Measurements from ENCODE around the gene IDH3G. TPM values are rescaled to one million over a fixed set of nuclear protein-coding genes. Genes with fewer than 3 reads are reported as not detected.
"Not testable (repeated sequence)": the region's sequence is repeated elsewhere in the genome, so short reads cannot be mapped to it uniquely, and the experiment has no call there.

Gene IDH3G
- polyA plus RNA-seq, 1 donor from 2014 or later = 104 TPM

DNA sequence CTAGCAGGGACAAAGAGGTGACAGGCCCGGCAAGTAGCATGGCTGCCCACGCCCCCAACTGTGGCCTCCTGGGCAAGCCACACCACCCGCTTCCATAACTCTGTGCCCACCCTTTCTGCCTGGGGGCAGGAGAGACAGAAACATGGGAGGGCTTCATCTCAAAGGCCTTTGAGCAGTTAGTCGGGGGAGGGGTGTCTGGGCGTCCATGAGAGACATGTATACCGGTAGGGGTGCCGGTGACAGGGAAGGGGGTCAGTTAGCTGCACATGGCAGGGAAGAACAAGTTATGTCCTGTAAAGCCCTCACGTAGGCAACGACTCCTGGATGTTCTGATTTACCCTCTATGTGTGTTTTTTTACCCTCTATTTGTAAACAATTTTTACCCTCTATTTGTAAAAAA is 26.9 kb upstream of the IDH3G start:
- Mint-ChIP-seq H3K36me3 (peaks cover 1% of the 10 kb centered on the region), H3K27ac (no peak overlapping the region), H3K27me3 (peaks cover 54% of the 10 kb centered on the region), H3K4me1 (peaks cover 0 to 15% (median 6%) of the 10 kb centered on the region in 3 donors), H3K4me3 (no peak overlapping the region), H3K9me3 (no peaks in the 10 kb centered on the region)

DNA sequence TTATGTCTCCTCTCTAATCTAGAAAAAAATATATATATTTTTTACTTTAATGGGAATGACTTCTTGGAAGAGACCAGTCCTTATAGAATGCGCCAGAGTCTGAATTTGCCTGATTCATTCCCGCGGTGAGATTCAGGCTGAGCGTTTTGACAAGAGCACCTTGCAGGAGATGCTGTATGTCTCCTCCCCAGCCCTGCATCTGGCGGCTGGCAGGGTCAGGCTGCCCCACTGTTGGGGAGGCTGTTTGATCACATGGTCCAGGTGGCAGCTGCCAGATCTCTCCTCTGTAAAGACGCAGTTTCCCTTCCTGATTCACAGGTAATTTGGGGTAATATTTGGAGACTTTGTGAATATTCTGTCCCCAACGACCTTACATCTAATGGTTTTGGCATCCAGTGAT is 26.4 kb upstream of the IDH3G start:
- no peak overlapping the region for H3K27ac Mint-ChIP-seq
- H3K27me3 Mint-ChIP-seq = peaks cover 53% of the 10 kb centered on the region
- peaks cover 0 to 15% (median 6%) of the 10 kb centered on the region in 3 donors for H3K4me1 Mint-ChIP-seq
- H3K36me3 Mint-ChIP-seq = peaks cover 1% of the 10 kb centered on the region
- H3K4me3 Mint-ChIP-seq = peak overlapping the region in 1 of 4 donors; percentile 43
- no peaks in the 10 kb centered on the region for H3K9me3 Mint-ChIP-seq

DNA sequence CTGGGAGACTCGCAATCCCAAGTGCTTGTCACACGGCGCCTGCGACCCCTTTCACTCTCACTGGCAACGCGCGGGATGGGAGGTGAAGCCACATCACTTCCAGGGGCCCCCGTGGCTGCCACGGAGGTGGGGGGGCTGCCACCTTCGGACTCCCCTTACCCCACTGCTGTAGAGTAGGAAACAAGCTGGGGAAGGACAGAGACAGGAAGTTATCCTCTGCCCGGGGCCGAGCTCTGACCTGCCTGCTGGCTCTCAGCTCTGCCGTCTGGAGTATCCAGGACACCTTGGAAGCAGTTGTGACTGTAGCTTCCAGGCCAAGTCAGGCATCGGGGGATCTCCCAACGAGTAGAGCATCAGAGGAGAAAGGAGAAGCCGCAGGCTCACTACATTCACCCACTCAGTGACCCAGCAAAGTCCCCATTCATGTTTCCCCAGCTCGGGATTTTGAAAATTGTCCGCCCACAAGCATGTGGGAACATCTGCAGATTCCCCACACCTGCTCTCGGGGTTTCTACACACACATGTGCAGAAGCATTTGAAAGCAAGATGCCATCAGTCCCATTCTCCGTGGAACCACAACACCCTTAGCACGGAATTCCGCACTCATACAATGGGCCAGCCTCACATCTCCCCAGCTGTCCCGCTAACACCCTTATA is 25.3 kb upstream of the IDH3G start:
- Mint-ChIP-seq H3K36me3 (peaks cover 1% of the 10 kb centered on the region), H3K27me3 (peaks cover 52% of the 10 kb centered on the region), H3K9me3 (no peaks in the 10 kb centered on the region), H3K4me3 (no peak overlapping the region), H3K4me1 (peaks cover 0 to 17% (median 8%) of the 10 kb centered on the region in 3 donors), H3K27ac (no peak overlapping the region)

DNA sequence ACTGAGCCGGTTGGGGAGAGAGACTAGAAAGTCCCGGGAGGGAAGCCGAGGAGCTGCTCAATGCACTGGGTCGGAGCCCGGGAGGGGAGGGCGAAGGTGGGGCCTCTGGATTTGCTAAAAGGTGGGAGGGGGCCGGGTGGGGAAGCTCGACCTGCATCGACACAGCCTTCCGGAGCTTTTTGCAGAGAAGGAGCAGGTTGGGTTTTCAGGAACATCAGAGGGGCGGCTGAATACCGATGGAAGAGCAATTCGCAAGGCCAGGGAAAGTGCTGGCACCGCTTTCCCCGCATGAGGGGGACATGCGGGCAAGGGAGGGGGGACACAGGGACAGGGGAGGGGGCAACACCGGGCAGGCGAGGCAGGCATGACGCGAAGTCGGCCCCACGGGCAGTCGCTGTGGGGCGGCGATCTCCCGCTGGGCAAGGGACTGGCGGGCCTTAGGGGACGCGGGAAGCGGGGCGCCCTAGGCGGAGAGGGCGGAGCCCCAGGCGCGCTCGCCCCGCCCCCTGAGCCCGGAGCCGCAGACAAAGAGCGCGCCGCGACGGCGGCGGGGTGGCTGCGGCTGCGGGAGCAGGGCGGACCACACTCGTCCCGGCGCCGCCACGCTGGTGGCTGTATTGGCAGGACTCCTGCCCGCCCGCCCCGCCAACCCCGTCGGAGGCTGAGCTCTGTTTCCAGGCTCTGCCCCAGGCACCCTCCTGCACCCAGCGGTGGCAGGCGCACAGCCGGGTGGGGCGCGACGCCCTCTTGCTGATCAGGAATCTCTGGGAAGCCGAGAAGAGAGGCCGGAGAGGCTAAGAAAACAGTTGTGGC is 24.6 kb upstream of the IDH3G start:
- H3K27ac Mint-ChIP-seq = peak overlapping the region in 1 of 3 donors; percentile 59
- H3K36me3 Mint-ChIP-seq = peaks cover 1% of the 10 kb centered on the region
- H3K4me1 Mint-ChIP-seq = peaks cover 0 to 17% (median 9%) of the 10 kb centered on the region in 3 donors
- H3K27me3 Mint-ChIP-seq = peaks cover 47% of the 10 kb centered on the region
- peak overlapping the region in 2 of 4 donors; percentile 34 to 76 for H3K4me3 Mint-ChIP-seq
- no peaks in the 10 kb centered on the region for H3K9me3 Mint-ChIP-seq

DNA sequence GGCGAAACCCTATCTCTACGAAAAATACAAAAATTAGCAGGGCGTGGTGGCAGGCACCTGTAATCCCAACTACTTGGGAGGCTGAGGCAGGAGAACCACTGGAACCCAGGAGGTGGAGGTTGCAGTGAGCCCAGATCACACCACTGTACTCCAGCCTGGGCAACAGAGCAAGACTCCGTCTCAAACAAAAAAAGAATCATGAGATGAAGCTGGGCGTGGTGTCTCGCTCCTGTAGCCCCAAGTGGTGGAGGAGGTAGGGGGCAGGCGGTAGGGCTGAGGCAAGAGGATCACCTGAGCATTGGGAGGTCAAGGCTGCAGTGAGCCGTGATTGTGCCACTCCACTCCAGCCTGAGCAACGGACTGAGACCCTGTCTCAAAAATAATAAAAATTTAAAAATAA is 23.9 kb upstream of the IDH3G start:
- not testable (repeated sequence) for H3K9me3 Mint-ChIP-seq

DNA sequence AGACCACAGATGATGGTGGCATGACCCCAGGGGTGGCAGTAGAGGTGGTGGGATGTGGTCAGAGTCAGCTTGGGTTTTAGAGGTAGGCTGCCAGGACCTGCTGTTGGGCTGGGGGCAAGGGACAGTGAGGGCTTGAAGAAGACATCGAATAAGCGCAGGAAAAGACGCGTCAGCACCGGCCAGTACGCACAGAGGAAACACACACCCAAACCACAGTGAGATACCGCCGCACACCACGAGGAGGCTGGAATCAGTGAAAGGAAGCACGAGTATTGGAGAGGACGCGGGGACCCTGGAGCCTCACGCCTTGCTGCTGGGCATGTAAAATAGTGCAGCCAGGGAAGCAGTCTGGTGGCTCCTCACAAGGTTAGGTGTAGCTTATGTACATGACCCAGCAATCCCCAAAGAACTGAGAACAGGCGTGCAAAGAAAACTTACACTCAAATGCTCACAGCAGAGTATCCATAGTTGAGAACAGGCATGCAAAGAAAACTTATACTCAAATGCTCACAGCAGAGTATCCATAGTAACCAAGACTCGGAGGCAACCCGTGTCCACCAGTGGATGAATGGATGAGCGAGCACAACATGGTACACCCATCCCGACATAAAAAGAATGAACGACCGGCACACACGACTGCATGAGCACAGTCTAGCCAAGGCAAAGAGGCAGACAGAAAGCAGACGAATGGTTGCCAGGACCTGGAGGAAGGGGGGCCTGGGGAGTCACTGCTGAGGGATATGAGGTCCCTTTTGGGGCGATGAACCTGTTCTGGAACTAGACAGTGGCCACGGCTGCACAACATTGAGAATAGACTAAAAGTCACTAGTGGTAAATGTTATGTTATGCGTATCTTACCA is 22.9 kb upstream of the IDH3G start:
- Mint-ChIP-seq H3K4me1 (peaks cover 0 to 11% (median 3%) of the 10 kb centered on the region in 3 donors), H3K9me3 (no peaks in the 10 kb centered on the region), H3K4me3 (no peak overlapping the region), H3K27me3 (peaks cover 48% of the 10 kb centered on the region), H3K27ac (peak overlapping the region in 2 of 3 donors; percentile 54 to 88), H3K36me3 (peaks cover 4% of the 10 kb centered on the region)

More for the DNA sequence above, 23.9 kb upstream of the IDH3G start:
- Mint-ChIP-seq H3K4me3 (peak overlapping the region in 1 of 4 donors; percentile 63), H3K27ac (peak overlapping the region in 1 of 3 donors; percentile 59), H3K4me1 (peaks cover 0 to 17% (median 9%) of the 10 kb centered on the region in 3 donors), H3K27me3 (peaks cover 46% of the 10 kb centered on the region)
- not testable (repeated sequence) for H3K36me3 Mint-ChIP-seq

DNA sequence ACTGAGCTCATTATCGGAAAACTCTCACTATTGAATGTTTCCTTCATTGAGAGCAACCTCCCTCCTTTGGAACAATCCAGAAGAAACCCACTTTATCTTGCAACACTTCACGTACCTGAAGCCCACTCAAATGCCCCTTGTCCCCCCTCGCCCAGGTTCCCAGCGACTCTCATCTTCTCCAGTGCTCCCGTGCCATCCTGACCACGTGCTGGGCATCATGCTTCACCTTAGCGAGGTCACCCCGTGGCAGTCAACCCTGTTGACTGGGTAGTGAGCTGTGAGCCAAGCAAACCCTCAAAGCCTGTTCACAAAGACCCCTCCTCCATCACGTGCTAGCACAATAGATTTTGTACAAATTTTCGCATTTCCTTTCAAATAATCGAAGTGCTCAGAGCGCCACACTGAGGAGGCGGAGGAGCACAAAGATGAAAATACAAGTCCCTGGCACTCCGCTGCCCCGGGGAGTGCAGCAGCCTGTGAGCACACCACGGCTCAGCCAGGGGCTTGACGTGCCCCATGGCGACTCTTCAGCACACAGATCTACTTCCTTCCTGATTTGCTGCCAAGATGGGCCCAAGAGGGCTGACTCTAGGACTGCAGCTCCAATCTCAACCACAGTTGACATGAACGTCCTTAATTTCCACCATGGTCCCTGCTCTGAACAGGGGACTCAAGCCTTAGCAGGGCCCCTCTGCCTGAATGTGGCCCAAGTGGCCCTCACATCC is 20.6 kb upstream of the IDH3G start:
- Mint-ChIP-seq H3K36me3 (peaks cover 3% of the 10 kb centered on the region), H3K27ac (no peak overlapping the region), H3K4me1 (peaks cover 0 to 7% (median 3%) of the 10 kb centered on the region in 3 donors), H3K9me3 (no peaks in the 10 kb centered on the region), H3K27me3 (peaks cover 43% of the 10 kb centered on the region), H3K4me3 (peak overlapping the region in 1 of 4 donors; percentile 23)

DNA sequence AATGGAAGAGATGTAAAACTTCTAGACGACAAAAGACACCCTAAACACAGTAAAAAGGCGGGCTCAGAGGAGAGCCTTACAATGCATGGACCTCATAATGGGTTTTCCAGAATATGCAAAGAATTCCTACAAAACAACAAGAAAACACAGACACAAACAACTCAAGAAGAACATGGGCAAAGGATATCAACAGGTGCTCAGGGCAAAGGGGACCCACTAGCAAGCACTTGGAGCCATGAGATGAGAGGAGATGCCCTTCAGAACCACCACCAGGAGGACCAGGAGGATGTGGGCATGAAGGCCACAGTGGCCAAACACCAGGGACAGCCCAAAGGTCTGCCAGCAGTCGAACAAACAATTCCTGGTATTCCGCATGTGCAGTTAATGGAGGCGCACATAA is 19.0 kb upstream of the IDH3G start:
- Mint-ChIP-seq H3K27ac (no peak overlapping the region), H3K4me3 (no peak overlapping the region), H3K4me1 (peaks cover 0 to 7% (median 3%) of the 10 kb centered on the region in 3 donors), H3K36me3 (peaks cover 3% of the 10 kb centered on the region), H3K9me3 (no peaks in the 10 kb centered on the region), H3K27me3 (peaks cover 35% of the 10 kb centered on the region)

DNA sequence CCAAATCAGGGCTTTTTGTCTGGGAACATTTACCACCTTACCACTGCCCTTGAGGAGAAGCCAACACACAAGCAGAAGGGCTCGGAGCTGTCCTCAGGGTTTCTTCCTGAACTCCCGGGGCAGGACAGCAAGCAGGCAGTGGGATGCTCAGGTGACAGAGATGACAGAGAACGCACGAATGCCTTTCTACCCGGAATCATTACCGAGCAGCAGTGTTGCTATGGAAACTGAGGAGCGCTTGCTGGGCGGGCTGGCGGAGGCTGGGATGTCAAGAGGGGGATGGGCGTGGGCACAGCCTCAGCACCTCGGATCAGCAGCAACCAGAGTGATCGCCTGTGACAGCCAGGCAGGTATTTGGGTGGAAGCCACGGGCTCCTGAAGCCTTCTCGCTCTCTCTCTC is 18.0 kb upstream of the IDH3G start:
- Mint-ChIP-seq H3K36me3 (peaks cover 3% of the 10 kb centered on the region), H3K4me3 (no peak overlapping the region), H3K4me1 (peaks cover 0 to 7% (median 3%) of the 10 kb centered on the region in 3 donors), H3K9me3 (no peaks in the 10 kb centered on the region), H3K27me3 (peaks cover 29% of the 10 kb centered on the region), H3K27ac (no peak overlapping the region)

DNA sequence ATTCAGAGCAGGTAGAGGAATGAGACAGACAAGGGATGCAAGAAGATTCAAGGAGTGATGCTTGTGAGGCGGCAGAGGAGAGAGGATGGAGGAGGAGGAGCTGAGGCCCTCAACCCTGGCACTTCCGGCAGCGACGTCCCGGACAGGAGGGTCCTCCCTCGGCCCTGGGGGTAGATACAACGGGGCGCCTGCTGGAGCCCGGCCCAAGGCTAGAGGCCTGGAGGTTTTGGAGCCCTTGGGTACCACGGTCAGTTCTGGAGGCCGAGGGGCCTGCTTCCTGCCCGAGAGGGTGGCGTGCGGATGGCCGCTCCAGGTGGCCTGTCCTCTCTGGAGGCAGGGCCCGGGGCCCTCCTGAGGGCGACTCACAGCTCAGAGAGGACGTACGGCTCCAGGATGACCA is 13.8 kb upstream of the IDH3G start:
- H3K4me3 Mint-ChIP-seq = no peak overlapping the region

DNA sequence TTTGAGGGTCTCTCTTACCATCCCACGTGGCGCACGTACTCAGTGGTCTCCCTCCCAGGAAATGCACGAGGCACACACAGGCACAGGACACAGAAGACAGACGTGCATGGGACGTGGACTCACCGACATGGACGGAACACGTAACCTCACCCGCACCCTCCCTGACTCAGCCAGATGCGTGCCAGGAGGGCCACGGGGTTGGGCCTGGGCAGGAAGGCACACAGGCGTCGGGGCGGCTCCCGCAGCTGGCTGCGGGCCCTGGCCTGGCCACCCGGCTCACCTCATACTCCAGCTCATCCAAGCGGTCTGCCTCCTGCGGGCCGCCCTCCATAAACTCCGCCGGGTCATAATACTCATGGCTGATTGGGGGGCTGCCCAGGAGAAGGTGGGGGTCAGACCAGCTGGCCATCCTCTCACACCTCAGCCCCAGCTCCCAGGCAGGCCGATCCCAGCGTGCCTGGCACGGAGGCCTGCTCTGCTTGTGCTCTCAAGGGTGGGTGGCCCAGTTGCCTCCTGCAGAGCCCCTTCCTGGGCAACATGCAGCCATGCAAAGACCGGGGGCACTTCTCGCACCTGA is 12.9 kb upstream of the IDH3G start:
- Mint-ChIP-seq H3K4me3 (no peak overlapping the region), H3K27me3 (peaks cover 7% of the 10 kb centered on the region), H3K27ac (no peak overlapping the region), H3K9me3 (no peaks in the 10 kb centered on the region), H3K36me3 (no peaks in the 10 kb centered on the region), H3K4me1 (no peaks in the 10 kb centered on the region)

More for the DNA sequence above, 13.8 kb upstream of the IDH3G start:
- Mint-ChIP-seq H3K9me3 (no peaks in the 10 kb centered on the region), H3K4me1 (no peaks in the 10 kb centered on the region), H3K27ac (no peak overlapping the region), H3K27me3 (peaks cover 12% of the 10 kb centered on the region), H3K36me3 (peaks cover under 1% of the 10 kb centered on the region)

DNA sequence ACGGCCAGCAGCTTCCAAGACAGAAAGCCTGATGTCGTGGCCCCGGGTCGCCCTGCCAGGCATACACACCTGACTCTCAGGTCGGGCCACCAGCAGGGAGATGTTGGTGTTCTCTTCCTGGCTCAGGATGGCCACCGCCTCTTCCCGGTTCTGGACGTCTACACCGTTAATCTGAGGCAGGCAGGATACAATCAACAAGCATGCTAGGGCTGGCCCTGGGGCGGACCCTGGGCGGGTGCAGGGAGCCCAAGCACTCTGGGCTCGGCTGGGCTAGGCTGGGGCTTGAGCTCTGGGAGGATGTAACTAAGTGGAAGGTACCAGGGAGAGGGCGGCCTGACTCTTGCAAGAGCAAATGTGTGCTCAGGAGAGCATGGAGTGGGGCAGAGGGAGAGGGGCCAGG is 11.3 kb upstream of the IDH3G start:
- H3K27ac Mint-ChIP-seq = no peak overlapping the region

DNA sequence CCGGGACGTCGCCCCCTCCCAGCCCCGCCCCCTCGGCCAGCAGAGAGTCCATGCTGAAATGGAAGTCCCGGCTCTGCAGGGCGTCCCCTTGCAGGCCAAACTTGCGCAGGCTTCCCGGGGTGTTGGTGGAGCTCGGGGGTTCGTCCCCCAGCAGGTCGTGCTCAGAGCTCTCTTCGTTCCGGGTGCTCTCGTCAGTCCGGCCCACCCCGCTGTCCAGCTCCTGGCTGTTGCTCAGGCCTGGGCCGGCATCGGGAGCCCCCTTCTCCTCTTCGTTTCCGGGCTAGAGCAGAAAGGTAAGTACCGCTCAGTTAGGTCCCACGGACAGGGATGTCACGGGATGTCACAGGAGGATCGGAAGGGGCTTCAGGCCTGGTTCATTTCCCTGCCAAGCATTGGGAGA is 10.4 kb upstream of the IDH3G start:
- no peaks in the 10 kb centered on the region for H3K4me1 Mint-ChIP-seq
- H3K36me3 Mint-ChIP-seq = no peaks in the 10 kb centered on the region
- H3K9me3 Mint-ChIP-seq = no peaks in the 10 kb centered on the region
- H3K27me3 Mint-ChIP-seq = peaks cover 2% of the 10 kb centered on the region
- H3K4me3 Mint-ChIP-seq = no peak overlapping the region
- H3K27ac Mint-ChIP-seq = no peak overlapping the region

More for the DNA sequence above, 11.3 kb upstream of the IDH3G start:
- Mint-ChIP-seq H3K27me3 (peaks cover 4% of the 10 kb centered on the region), H3K36me3 (no peaks in the 10 kb centered on the region), H3K4me1 (no peaks in the 10 kb centered on the region), H3K9me3 (no peaks in the 10 kb centered on the region), H3K4me3 (peak overlapping the region in 1 of 4 donors; percentile 47)

DNA sequence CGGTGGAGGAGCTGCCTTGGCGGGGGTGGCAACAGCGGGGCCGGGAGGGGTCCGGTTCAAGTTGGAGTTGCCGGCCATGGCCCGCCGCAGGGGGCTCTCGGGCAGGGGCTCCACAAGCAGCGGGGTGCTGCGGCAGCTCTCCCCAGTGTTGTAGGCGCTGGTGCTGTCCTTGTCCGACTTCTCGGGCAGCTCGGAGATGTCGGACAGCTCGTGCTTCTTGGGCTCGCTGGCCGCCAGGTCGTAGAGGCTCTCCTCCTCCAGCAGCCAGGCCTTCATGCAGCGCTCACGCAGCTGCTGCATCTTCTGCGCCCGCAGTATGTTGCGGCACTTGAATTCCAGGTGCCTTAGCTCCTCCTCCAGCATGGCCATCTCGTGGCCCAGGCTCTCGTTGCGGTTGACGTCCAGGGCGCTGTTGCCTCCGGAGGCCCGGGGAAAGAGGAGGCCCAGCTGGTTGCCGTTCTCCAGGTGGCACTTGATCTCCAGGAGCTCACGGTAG is 10.0 kb upstream of the IDH3G start:
- H3K36me3 Mint-ChIP-seq = no peaks in the 10 kb centered on the region
- H3K9me3 Mint-ChIP-seq = no peaks in the 10 kb centered on the region
- H3K27ac Mint-ChIP-seq = no peak overlapping the region
- no peaks in the 10 kb centered on the region for H3K4me1 Mint-ChIP-seq
- no peak overlapping the region for H3K4me3 Mint-ChIP-seq
- H3K27me3 Mint-ChIP-seq = peaks cover 2% of the 10 kb centered on the region

Measured in IgD-negative memory B cell (primary cell).